A673 (cell line): ENCODE data around the gene ARID3C. TPM values are rescaled to one million over a fixed set of nuclear protein-coding genes. Genes with fewer than 3 reads are reported as not detected.

Source experiments
- BruUV-seq: library from RNA; stranded (reverse); fragments of 400-500 nt; replicated peaks from 2 replicates; lab custom pipeline; 2021; lab: Mats Ljungman, UMichigan
- CTCF ChIA-PET: fragments of 300-600 bp; sonication (Branson Sonifier 250); formaldehyde crosslinking; loops from one replicate; lab custom pipeline; 2022; ENCODE audit warnings: antibody characterized with exemption; lab: Charles Lee
- POLR2A ChIA-PET: fragments of 300-600 bp; sonication (Branson Sonifier 250); formaldehyde crosslinking; loops from one replicate; lab custom pipeline; 2022; ENCODE audit warnings: antibody characterized with exemption; ENCODE audit not compliant: low non-redundant PET; lab: Charles Lee
- DNase-seq: peaks from one replicate; pipeline ENCODE4 v3.0.0-alpha.2; 2015; ENCODE audit warnings: low spot score
- H3K27ac ChIP-seq: fragments of 200-600 bp; sonication (generic); 2 replicates; pipeline ENCODE4 v1.5.1; 2016; ENCODE audit warnings: mixed run types, low read depth, mild to moderate bottlenecking, mixed read lengths, antibody characterized with exemption, low read length; ENCODE audit not compliant: poor library complexity, severe bottlenecking
- H3K27me3 ChIP-seq: fragments of 200-600 bp; sonication (generic); replicated peaks from 2 replicates; pipeline ENCODE4 v1.6.1; 2017; ENCODE audit warnings: mixed run types, low read depth, mild to moderate bottlenecking, mixed read lengths, antibody characterized with exemption, low read length; ENCODE audit not compliant: insufficient read depth, poor library complexity
- H3K36me3 ChIP-seq: fragments of 200-600 bp; sonication (generic); 2 replicates; pipeline ENCODE4 v1.6.1; 2016; ENCODE audit warnings: mixed run types, mild to moderate bottlenecking, mixed read lengths, antibody characterized with exemption, low read length; ENCODE audit not compliant: insufficient read depth, poor library complexity, severe bottlenecking
- H3K4me1 ChIP-seq: fragments of 200-600 bp; sonication (generic); 2 replicates; pipeline ENCODE4 v1.6.1; 2017; ENCODE audit warnings: mixed run types, mild to moderate bottlenecking, mixed read lengths, antibody characterized with exemption, low read length; ENCODE audit not compliant: insufficient read depth, poor library complexity, severe bottlenecking
- H3K4me3 ChIP-seq: fragments of 200-600 bp; sonication (generic); 2 replicates; pipeline ENCODE4 v1.5.1; 2016; ENCODE audit warnings: low read depth, mixed run types, mild to moderate bottlenecking, mixed read lengths, low read length; ENCODE audit not compliant: poor library complexity, severe bottlenecking
- H3K9me3 ChIP-seq: fragments of 200-600 bp; sonication (generic); 2 replicates; pipeline ENCODE4 v1.6.1; 2016; ENCODE audit warnings: mixed run types, low read depth, mild to moderate bottlenecking, mixed read lengths, antibody characterized with exemption, low read length; ENCODE audit not compliant: poor library complexity, severe bottlenecking
- CTCF ChIP-seq: fragments of 300-800, 200-600 bp; sonication (generic); conservative IDR thresholded peaks from 2 replicates; pipeline ENCODE4 v1.5.1; 2017; ENCODE audit warnings: low read depth, mild to moderate bottlenecking, antibody characterized with exemption, low read length, moderate library complexity, mixed read lengths
- EZH2 ChIP-seq: fragments of 200-600 bp; sonication (generic); IDR thresholded peaks from 2 replicates; pipeline ENCODE4 v1.6.1; 2017; ENCODE audit warnings: borderline replicate concordance, low read depth, mild to moderate bottlenecking, mixed read lengths, antibody characterized with exemption, low read length; ENCODE audit not compliant: poor library complexity, severe bottlenecking
- intact Hi-C: fragments of 100-400 bp; cut with micrococcal nuclease; formaldehyde crosslinking; loops from one replicate; pipeline ENCODE4 v1.10.0; 2022; ENCODE audit not compliant: unreplicated experiment
- total RNA-seq: library from RNA; stranded (reverse); gene quantifications from 2 replicates; pipeline ENCODE4 v1.2.3, GENCODE V29; 2021

Gene ARID3C
- total RNA-seq, 1 experiment from 2014 or later: not detected

GRCh38 chr9:34592895-34593601 is 35.8 kb downstream of the ARID3C start:
- peaks cover 24% of the 10 kb centered on the region for H3K27me3 ChIP-seq
- TF ChIP-seq CTCF (no peak), EZH2 (no peak)
- peaks cover 15% of the 10 kb centered on the region for H3K4me1 ChIP-seq
- ChIA-PET CTCF (interaction anchor here (2.3 to 2.4 kb wide), 2 partner anchors 45 to 189 kb away, joined by 12 to 19 read pairs; no protein-coding TSS in a partner anchor), POLR2A (no interaction called here)
- no peaks in the 10 kb centered on the region for H3K36me3 ChIP-seq
- no peaks in the 10 kb centered on the region for H3K9me3 ChIP-seq
- no peak overlapping the region for H3K4me3 ChIP-seq
- no peak for DNase-seq
- intact Hi-C loops: loop anchor here (5.0 kb wide), 1 partner anchor 261 kb away; no protein-coding TSS in a partner anchor
- no TSS peak for BruUV-seq
- no peak overlapping the region for H3K27ac ChIP-seq

- TF ChIP-seq EZH2 (no peak), CTCF (peak; percentile 23; the same call in 1 of the 2 replicates)
- ChIA-PET POLR2A (no interaction called here), CTCF (interaction anchor here (0.8 to 2.4 kb wide), 7 partner anchors 12 to 212 kb away, joined by 3 to 19 read pairs (median 6); partner anchors contain the start of gene RPP25L)
- Histone ChIP-seq H3K9me3 (no peaks in the 10 kb centered on the region), H3K4me3 (no peak overlapping the region), H3K4me1 (peaks cover 15% of the 10 kb centered on the region), H3K27ac (no peak overlapping the region), H3K36me3 (no peaks in the 10 kb centered on the region), H3K27me3 (peaks cover 32% of the 10 kb centered on the region)
- BruUV-seq: no TSS peak
- DNase-seq: no peak
- intact Hi-C loops: loop anchor here (1.0 to 5.0 kb wide), 4 partner anchors 44 to 260 kb away; no protein-coding TSS in a partner anchor
Observed at GRCh38 chr9:34591917-34592866, 36.7 kb downstream of the ARID3C start.

GRCh38 chr9:34591248-34591916 is 37.5 kb downstream of the ARID3C start:
- BruUV-seq: no TSS peak
- Histone ChIP-seq H3K9me3 (no peaks in the 10 kb centered on the region), H3K4me3 (peak overlapping the region; percentile 37), H3K4me1 (peaks cover 15% of the 10 kb centered on the region), H3K36me3 (no peaks in the 10 kb centered on the region), H3K27me3 (peaks cover 40% of the 10 kb centered on the region), H3K27ac (no peak overlapping the region)
- DNase-seq: peak; percentile 74
- TF ChIP-seq CTCF: peak; percentile 93
- no peak for TF ChIP-seq EZH2
- ChIA-PET CTCF (interaction anchor here (0.6 to 2.4 kb wide), 8 partner anchors 13 to 239 kb away, joined by 3 to 19 read pairs (median 6); partner anchors contain the start of gene RPP25L), POLR2A (no interaction called here)
- intact Hi-C loops: loop anchor here (1.0 to 5.0 kb wide), 4 partner anchors 43 to 259 kb away; no protein-coding TSS in a partner anchor
